A549 (cell line): ENCODE data around the gene CFAP91. TPM values are rescaled to one million over a fixed set of nuclear protein-coding genes. Genes with fewer than 3 reads are reported as not detected.

ENCODE experiments used
- ATAC-seq, 2 experiments: fragments of 200-7000 bp in 1 of 2; fragments of >200 bp in 1 of 2; cut with Nextera tagmentation in 1 of 2; cut with Tn5 transposase in 1 of 2; 3 replicates each; pipeline versions ENCODE4 v1.8.0 to v1.9.1; 2018 to 2020; ENCODE audit warnings: mild to moderate bottlenecking in 1 of 2, moderate library complexity in 1 of 2
- CTCF ChIA-PET: fragments of 300-600 bp; sonication (Branson Sonifier 250); formaldehyde crosslinking; extraction: SDS; loops from one replicate; lab custom pipeline; 2021; ENCODE audit warnings: antibody characterized with exemption, inconsistent platforms; lab: Yijun Ruan, JAX
- POLR2A ChIA-PET: fragments of 350-600 bp; formaldehyde crosslinking; extraction: SDS; loops from one replicate; lab custom pipeline; 2021; ENCODE audit warnings: antibody characterized with exemption, inconsistent platforms; lab: Yijun Ruan, JAX
- DNase-seq, 2 experiments: peaks; one replicate each; pipeline versions ENCODE4 v3.0.0 to v3.0.0-alpha.2; 2011 to 2016; ENCODE audit warnings: low read depth in 1 of 2, low spot score in 1 of 2
- FAIRE-seq: peaks from 2 replicates; lab custom pipeline; 2011; peaks lifted over from hg19 to GRCh38; lab: Jason Lieb, UNC
- H3K27ac ChIP-seq, 2 experiments: fragments of >200 bp; sonication (Bioruptor Twin); formaldehyde crosslinking; 3 replicates each; pipeline ENCODE4 v1.5.1; 2016 to 2017
- H3K4me1 ChIP-seq: fragments of >200 bp; sonication (Bioruptor Twin); formaldehyde crosslinking; 3 replicates; pipeline ENCODE4 v1.6.1; 2016
- H3K4me2 ChIP-seq: fragments of >200 bp; sonication (Bioruptor Twin); formaldehyde crosslinking; 3 replicates; pipeline ENCODE4 v1.6.1; 2016
- H3K4me3 ChIP-seq: fragments of >200 bp; sonication (Bioruptor Twin); formaldehyde crosslinking; 3 replicates; pipeline ENCODE4 v1.5.1; 2016
- H3K9me3 ChIP-seq: fragments of >200 bp; sonication (Bioruptor Twin); formaldehyde crosslinking; 3 replicates; pipeline ENCODE4 v1.6.1; 2016
- CEBPB ChIP-seq, 2 experiments: fragments of >200 bp in 1 of 2; sonication (Bioruptor Twin) in 1 of 2; formaldehyde crosslinking in 1 of 2; IDR thresholded peaks; 2 replicates each; pipeline ENCODE4 v1.6.1; 2012 to 2016
- E2F6 ChIP-seq: IDR thresholded peaks from 2 replicates; pipeline ENCODE4 v1.6.1; 2012; ENCODE audit warnings: low read depth, borderline replicate concordance
- EP300 ChIP-seq, 2 experiments: fragments of >200 bp; sonication (Bioruptor Twin); formaldehyde crosslinking; IDR thresholded peaks; 2 replicates in 1 of 2; 3 replicates in 1 of 2; pipeline ENCODE4 v1.6.1; 2016 to 2017
- FOSB ChIP-seq: fragments of 250-450 bp; sonication (Bioruptor Pico); IDR thresholded peaks from 2 replicates; pipeline ENCODE4 v1.5.0; 2020; ENCODE audit warnings: mild to moderate bottlenecking, moderate library complexity
- FOSL2 ChIP-seq, 2 experiments: fragments of 450-650 bp in 1 of 2; fragments of >200 bp in 1 of 2; sonication (Bioruptor Twin) in 1 of 2; formaldehyde crosslinking; IDR thresholded peaks; 2 replicates each; pipeline versions ENCODE4 v1.5.0 to v1.6.1; 2016 to 2020; ENCODE audit warnings: mild to moderate bottlenecking in 1 of 2, moderate library complexity in 1 of 2
- HES2 ChIP-seq: fragments of >200 bp; sonication (Bioruptor Twin); formaldehyde crosslinking; IDR thresholded peaks from 2 replicates; pipeline ENCODE4 v1.6.1; 2016
- HOXB13 ChIP-seq: fragments of 250-450 bp; sonication (Bioruptor Pico); IDR thresholded peaks from 2 replicates; pipeline ENCODE4 v1.5.0; 2020; ENCODE audit warnings: low read depth, mild to moderate bottlenecking, moderate library complexity
- JUNB ChIP-seq: fragments of >200 bp; sonication (Bioruptor Twin); formaldehyde crosslinking; IDR thresholded peaks from 2 replicates; pipeline ENCODE4 v1.6.1; 2016
- MAX ChIP-seq: IDR thresholded peaks from 2 replicates; pipeline ENCODE4 v1.6.1; 2012
- MYC ChIP-seq: IDR thresholded peaks from 2 replicates; pipeline ENCODE4 v1.6.1; 2012; ENCODE audit warnings: mild to moderate bottlenecking, inconsistent platforms, low read length, improper control_type of control experiment, borderline replicate concordance
- NFE2L2 ChIP-seq: fragments of 150-350 bp; conservative IDR thresholded peaks from 2 replicates; pipeline ENCODE4 v1.6.1; 2014; ENCODE audit warnings: low read length
- NR3C1 ChIP-seq: fragments of >200 bp; sonication (Bioruptor Twin); formaldehyde crosslinking; IDR thresholded peaks from 3 replicates; pipeline ENCODE4 v1.6.1; 2017
- PBX3 ChIP-seq: IDR thresholded peaks from 2 replicates; pipeline ENCODE4 v1.6.1; 2012
- PHF8 ChIP-seq: fragments of 200-600 bp; sonication (generic); IDR thresholded peaks from 2 replicates; pipeline ENCODE4 v1.6.1; 2016; ENCODE audit warnings: low read depth, mild to moderate bottlenecking, antibody characterized with exemption, moderate library complexity, borderline replicate concordance
- POLR2A ChIP-seq: IDR thresholded peaks from 2 replicates; pipeline ENCODE4 v1.6.1; 2012; ENCODE audit warnings: mild to moderate bottlenecking, low read length
- RAD21 ChIP-seq, 2 experiments: fragments of >200 bp in 1 of 2; sonication (Bioruptor Twin) in 1 of 2; formaldehyde crosslinking in 1 of 2; IDR thresholded peaks in 1 of 2; conservative IDR thresholded peaks in 1 of 2; 2 replicates in 1 of 2; 3 replicates in 1 of 2; pipeline ENCODE4 v1.6.1; 2012 to 2018; ENCODE audit warnings: inconsistent platforms in 1 of 2
- RARB ChIP-seq: fragments of 250-450 bp; sonication (Bioruptor Pico); IDR thresholded peaks from 2 replicates; pipeline ENCODE4 v1.8.0; 2021; ENCODE audit warnings: mild to moderate bottlenecking, moderate library complexity
- RCOR1 ChIP-seq: fragments of 150-350 bp; IDR thresholded peaks from 2 replicates; pipeline ENCODE4 v1.6.1; 2014; ENCODE audit warnings: antibody characterized with exemption, low read length, low read depth
- REST ChIP-seq: fragments of 200-600 bp; sonication (generic); IDR thresholded peaks from 2 replicates; pipeline ENCODE4 v1.6.1; 2016; ENCODE audit warnings: antibody characterized with exemption, mild to moderate bottlenecking, moderate library complexity
- SMC3 ChIP-seq: fragments of >200 bp; sonication (Bioruptor Twin); formaldehyde crosslinking; IDR thresholded peaks from 3 replicates; pipeline ENCODE4 v1.6.1; 2018; ENCODE audit warnings: inconsistent platforms
- TFCP2L1 ChIP-seq: fragments of 250-450 bp; sonication (Bioruptor Pico); IDR thresholded peaks from 2 replicates; pipeline ENCODE4 v1.5.0; 2021; ENCODE audit warnings: mild to moderate bottlenecking
- ZFP36 ChIP-seq: fragments of 450-650 bp; IDR thresholded peaks from 2 replicates; pipeline ENCODE4 v1.6.1; 2014; ENCODE audit warnings: borderline replicate concordance; ENCODE audit not compliant: partially characterized antibody
- WGBS: methylation state at CpG from one replicate; pipeline ENCODE4 v1.1.6; 2017; ENCODE audit errors: missing lambda C conversion rate; 5-methylcytosine and 5-hydroxymethylcytosine counted together
- polyA plus RNA-seq, 4 experiments: library from polyadenylated mRNA; depleted of rRNA in 3 of 4; stranded (reverse); fragments of >200 nt; fragmentation: RNase III in 1 of 4; extraction: RNeasy Plus Mini Kit Qiagen cat#74134 plus additional on column Dnase treatment in 1 of 4; gene quantifications; 2 replicates in 3 of 4; 3 replicates in 1 of 4; pipeline ENCODE4 v1.2.3, GENCODE V29; 2011 to 2017
- TF ChIP-seq, protein P1 (sequence below): fragments of 250-450 bp; sonication (Bioruptor Pico); IDR thresholded peaks from 2 replicates; pipeline ENCODE4 v1.5.0; 2021; ENCODE audit warnings: mild to moderate bottlenecking, moderate library complexity, borderline replicate concordance

Gene CFAP91
- polyA plus RNA-seq, 2 of the 4 experiments (the other 2 are of a cell fraction): 0.41 to 1.1 TPM

GRCh38 chr3:119659606-119660291 lies 43.1 kb upstream of the CFAP91 start:
- ChIA-PET CTCF (interaction anchor here (1.2 to 2.2 kb wide), 2 partner anchors 12 to 22 kb away, joined by 4 to 5 read pairs; no protein-coding TSS in a partner anchor), POLR2A (no interaction called here)
- Histone ChIP-seq H3K4me1 (peaks cover 8% of the 10 kb centered on the region), H3K9me3 (no peaks in the 10 kb centered on the region), H3K4me2 (no peak overlapping the region), H3K4me3 (no peak overlapping the region), H3K27ac (no peak overlapping the region)
- no peak for DNase-seq
- no peak for FAIRE-seq
- WGBS: 62% methylated on average over 9 of the region's 9 CpGs
- TF ChIP-seq JUNB (no peak), NR3C1 (no peak), E2F6 (no peak), RARB (no peak), FOSL2 (IDR thresholded peaks at IDR 0.05) (no peak), FOSL2 (CRISPR knock-in tag; IDR thresholded peaks at IDR 0.05) (no peak), CEBPB (IDR thresholded peaks at IDR 0.05) (no peak), PHF8 (no peak), NFE2L2 (no peak), HES2 (no peak), EP300 (IDR thresholded peaks at IDR 0.05) (no peak), MAX (no peak), RCOR1 (no peak), ZFP36 (no peak)
- TF ChIP-seq, protein P1, sequence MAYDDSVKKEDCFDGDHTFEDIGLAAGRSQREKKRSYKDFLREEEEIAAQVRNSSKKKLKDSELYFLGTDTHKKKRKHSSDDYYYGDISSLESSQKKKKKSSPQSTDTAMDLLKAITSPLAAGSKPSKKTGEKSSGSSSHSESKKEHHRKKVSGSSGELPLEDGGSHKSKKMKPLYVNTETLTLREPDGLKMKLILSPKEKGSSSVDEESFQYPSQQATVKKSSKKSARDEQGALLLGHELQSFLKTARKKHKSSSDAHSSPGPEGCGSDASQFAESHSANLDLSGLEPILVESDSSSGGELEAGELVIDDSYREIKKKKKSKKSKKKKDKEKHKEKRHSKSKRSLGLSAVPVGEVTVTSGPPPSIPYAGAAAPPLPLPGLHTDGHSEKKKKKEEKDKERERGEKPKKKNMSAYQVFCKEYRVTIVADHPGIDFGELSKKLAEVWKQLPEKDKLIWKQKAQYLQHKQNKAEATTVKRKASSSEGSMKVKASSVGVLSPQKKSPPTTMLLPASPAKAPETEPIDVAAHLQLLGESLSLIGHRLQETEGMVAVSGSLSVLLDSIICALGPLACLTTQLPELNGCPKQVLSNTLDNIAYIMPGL (CRISPR knock-in tag): no peak
- ATAC-seq: no peak

GRCh38 chr3:119660474-119661440 lies 42.1 kb upstream of the CFAP91 start, which contains the start of gene POPDC2:
TSS of gene POPDC2 (minus strand) at chr3:119660589. CDS start at chr3:119660423, 166 bp downstream.
- H3K4me1 ChIP-seq: peaks cover 8% of the 10 kb centered on the region
- TF ChIP-seq POLR2A (no peak), SMC3 (no peak), TFCP2L1 (no peak), JUNB (no peak), FOSB (CRISPR knock-in tag) (no peak), REST (no peak), PBX3 (no peak), RAD21 (conservative IDR thresholded peaks at IDR 0.05 in 1 of 2, IDR thresholded peaks at IDR 0.05 in 1 of 2) (no peak), HOXB13 (CRISPR knock-in tag) (no peak), MYC (no peak), FOSL2 (IDR thresholded peaks at IDR 0.05) (no peak), FOSL2 (CRISPR knock-in tag; IDR thresholded peaks at IDR 0.05) (no peak)
- TF ChIP-seq, protein P1 (CRISPR knock-in tag): no peak
- TF ChIP-seq, all 56 proteins: peak for 0
- ChIA-PET CTCF (interaction anchor here (0.6 to 2.2 kb wide), 3 partner anchors 21 to 776 kb away, joined by 3 to 5 read pairs (median 5); no protein-coding TSS in a partner anchor), POLR2A (no interaction called here)
- no peak for FAIRE-seq
- 84% methylated on average over 9 of the region's 9 CpGs for WGBS
- Histone ChIP-seq H3K4me3 (no peak within 1 kb of the TSS), H3K4me2 (no peak within 1 kb of the TSS), H3K9me3 (no peaks in the 10 kb centered on the region), H3K27ac (no peak within 1 kb of the TSS)
- no peak for DNase-seq
- no peak for ATAC-seq
